ENCODE data around the gene SNX32. TPM values are rescaled to one million over a fixed set of nuclear protein-coding genes. Genes with fewer than 3 reads are reported as not detected.

Gene SNX32
- total RNA-seq = 1.0 TPM in 1 of 2 replicates, not detected in the other
- polyA plus RNA-seq = 0.19 and 0.29 TPM in 2 replicates
- polyA plus RNA-seq (2011; cell fraction: cytosol; rRNA removed) = 0.05 and 0.13 TPM in 2 replicates
- polyA plus RNA-seq (2011; cell fraction: nucleus; rRNA removed) = 1.3 and 1.9 TPM in 2 replicates
- polyA plus RNA-seq (2012) = 1.6 and 2.5 TPM in 2 replicates
- 0.17 and 0.66 TPM in 2 replicates for polyA minus RNA-seq
- polyA minus RNA-seq (2011; cell fraction: cytosol; rRNA and poly(A)+ RNA removed) = not detected
- 0.14 and 0.67 TPM in 2 replicates for polyA minus RNA-seq (2011; cell fraction: nucleus; rRNA and poly(A)+ RNA removed)
- percentile 31 among the genes with signal in this experiment for Bru-seq, nascent RNA
- percentile 47 among the genes with signal in this experiment for BruChase-seq, experiment 1, labeled RNA remaining after a 6-hour chase
- BruChase-seq, experiment 2, labeled RNA remaining after a 2-hour chase = percentile 41 among the genes with signal in this experiment
- long read RNA-seq, partial matches to known transcripts = 1 of 4 reads
- long read RNA-seq, other reads (novel, unspliced or antisense) = 3 of 4 reads

- ChIA-PET CTCF (interaction anchor here (0.8 to 2.6 kb wide), 8 partner anchors 15 to 207 kb away, joined by 3 to 8 read pairs (median 5); partner anchors contain the start of gene MUS81), POLR2A (interaction anchor here (0.7 kb wide), 1 partner anchor 116 kb away, joined by 4 read pairs; no protein-coding TSS in a partner anchor)
- H3K9ac ChIP-seq (replicated peaks; ENCODE audit: extremely low read depth, insufficient read depth, low read length) = no peak within 1 kb of the TSS
- FAIRE-seq = peak; percentile 93
- peak; percentile 92 for DNase-seq (ENCODE audit: low read depth, low spot score)
- TF ChIP-seq GATA2 (IDR thresholded peaks at IDR 0.05; ENCODE audit: insufficient read depth, insufficient read length, low read depth, low read length) = no peak
- TF ChIP-seq MYC (IDR thresholded peaks at IDR 0.05; ENCODE audit: low read depth, low read length) = peak; percentile 41
- TF ChIP-seq POLR2A (IDR thresholded peaks at IDR 0.05; ENCODE audit: low read depth, low read length) = no peak
- TF ChIP-seq FOS (IDR thresholded peaks at IDR 0.05; ENCODE audit: borderline replicate concordance, insufficient read depth, low read length) = no peak
- peak; percentile 73 for TF ChIP-seq MAX (IDR thresholded peaks at IDR 0.05; ENCODE audit: insufficient read depth, insufficient read length)
- TF ChIP-seq EZH2 (IDR thresholded peaks at IDR 0.05; ENCODE audit: borderline replicate concordance, low read depth, low read length, severe bottlenecking) = no peak
- TF ChIP-seq POLR2AphosphoS5 (IDR thresholded peaks at IDR 0.05; ENCODE audit: insufficient read depth, low read depth, low read length) = no peak
- TF ChIP-seq CTCF (IDR thresholded peaks at IDR 0.05; ENCODE audit: extremely low read depth in 1 of 2, insufficient read depth in 1 of 2, low read depth in 1 of 2, low read length in 2 of 2) = no peak
- no peak for TF ChIP-seq JUN (IDR thresholded peaks at IDR 0.05; ENCODE audit: borderline replicate concordance, insufficient read depth, insufficient read length, low read depth)
- H3K9me1 ChIP-seq (replicated peaks; ENCODE audit: control insufficient read depth, extremely low read depth, insufficient read depth, low read length) = no peaks in the 10 kb centered on the region
- no peaks in the 10 kb centered on the region for H4K20me1 ChIP-seq (replicated peaks; ENCODE audit: control insufficient read depth, extremely low read depth, insufficient read depth, low read length)
- no peaks in the 10 kb centered on the region for H3K9me3 ChIP-seq (replicated peaks; ENCODE audit: control insufficient read depth, insufficient read depth, low read length)
- no peaks in the 10 kb centered on the region for H3K79me2 ChIP-seq (ENCODE audit: control insufficient read depth, insufficient read depth, low read length)
- intact Hi-C loops (cut with micrococcal nuclease) = no loop called here
- peaks cover 11% of the 10 kb centered on the region for H3K4me1 ChIP-seq (ENCODE audit: control insufficient read depth, extremely low read depth, insufficient read depth, low read length)
- peaks cover 21 to 26% of the 10 kb centered on the region in 2 experiments for H3K27me3 ChIP-seq (ENCODE audit: control insufficient read depth in 2 of 2, insufficient read depth in 2 of 2, low read length in 2 of 2)
- peak within 1 kb of the TSS; percentile 90 for H2AFZ ChIP-seq (ENCODE audit: low read depth, low read length)
- peak within 1 kb of the TSS; percentile 72 for H3K4me2 ChIP-seq (ENCODE audit: insufficient read depth, low read length)
- H3K27ac ChIP-seq (ENCODE audit: insufficient read depth, low read depth, low read length) = no peak within 1 kb of the TSS
- dilution Hi-C loops (cut with MboI; ENCODE audit: extremely low pct_ligation_motif_present, low sequenced_read_pairs) = no loop called here
- H3K4me3 ChIP-seq (replicated peaks in 1 of 3; ENCODE audit: insufficient read depth in 1 of 3, low read depth in 1 of 3, low read length in 3 of 3) = peak within 1 kb of the TSS; percentile 21 to 49 (median 38)
- no TSS peak for BruUV-seq (replicated peaks)
- H3K36me3 ChIP-seq (ENCODE audit: control insufficient read depth in 2 of 2, extremely low read depth in 1 of 2, insufficient read depth in 2 of 2, low read length in 2 of 2) = no peaks in the 10 kb centered on the region
Measured at GRCh38 chr11:65833297-65834030, at the start of gene SNX32. Gene SNX32, plus strand, starts transcription at chr11:65833963. Its CDS starts 103 bp downstream, at chr11:65834066.

All from endothelial cell of umbilical vein (primary cell).